ENCODE data around the gene SGSM2. TPM values are rescaled to one million over a fixed set of nuclear protein-coding genes. Genes with fewer than 3 reads are reported as not detected.

Gene SGSM2
- total and polyA plus RNA-seq, 2 of the 13 experiments (the other 11 are each of a cell fraction or from before 2014, with no cell fraction given), result 30.4 to 51.3 TPM

- TF ChIP-seq POLR2AphosphoS5 (IDR thresholded peaks at IDR 0.05; ENCODE audit: low read depth, low read length) (peak; percentile 50), LRRFIP1 (CRISPR knock-in tag; conservative IDR thresholded peaks at IDR 0.05) (no peak), ZNF570 (CRISPR knock-in tag; IDR thresholded peaks at IDR 0.05; ENCODE audit: borderline replicate concordance) (no peak), FOXP4 (CRISPR knock-in tag; IDR thresholded peaks at IDR 0.05) (peak; percentile 70; the same call in 1 of the 2 replicates), RNF2 (conservative IDR thresholded peaks at IDR 0.05; ENCODE audit: low read depth) (no peak), KLF6 (CRISPR knock-in tag; IDR thresholded peaks at IDR 0.05) (0 out of 2 replicates have a peak, but pooled peaks have one; percentile 42), ATRX (CRISPR knock-in tag; IDR thresholded peaks at IDR 0.05; ENCODE audit: borderline replicate concordance) (no peak), TRAFD1 (CRISPR knock-in tag; IDR thresholded peaks at IDR 0.05; ENCODE audit: borderline replicate concordance) (no peak), CBX5 (CRISPR knock-in tag; IDR thresholded peaks at IDR 0.05; ENCODE audit: borderline replicate concordance) (no peak), ZNF281 (CRISPR knock-in tag; IDR thresholded peaks at IDR 0.05; ENCODE audit: borderline replicate concordance) (no peak), ZFP37 (CRISPR knock-in tag; IDR thresholded peaks at IDR 0.05; ENCODE audit: borderline replicate concordance) (0 out of 2 replicates have a peak, but pooled peaks have one; percentile 49), PAX8 (CRISPR knock-in tag; IDR thresholded peaks at IDR 0.05; ENCODE audit: borderline replicate concordance) (0 out of 2 replicates have a peak, but pooled peaks have one; percentile 84), ZFP36L2 (CRISPR knock-in tag; IDR thresholded peaks at IDR 0.05) (no peak), ATF7-NPFF (CRISPR knock-in tag; IDR thresholded peaks at IDR 0.05; ENCODE audit: low read depth) (peak; percentile 54), ZEB1 (IDR thresholded peaks at IDR 0.05; ENCODE audit: insufficient replicate concordance, low read depth) (no peak), ZBTB44 (CRISPR knock-in tag; IDR thresholded peaks at IDR 0.05) (no peak), ZFP82 (CRISPR knock-in tag; IDR thresholded peaks at IDR 0.05; ENCODE audit: borderline replicate concordance) (no peak)
Observed at GRCh38 chr17:2399572-2400473, 62.5 kb downstream of the SGSM2 start (continued).

All from HepG2 (cell line).